ENCODE results near the gene WDR45B.

The WDR45B gene

DNA sequence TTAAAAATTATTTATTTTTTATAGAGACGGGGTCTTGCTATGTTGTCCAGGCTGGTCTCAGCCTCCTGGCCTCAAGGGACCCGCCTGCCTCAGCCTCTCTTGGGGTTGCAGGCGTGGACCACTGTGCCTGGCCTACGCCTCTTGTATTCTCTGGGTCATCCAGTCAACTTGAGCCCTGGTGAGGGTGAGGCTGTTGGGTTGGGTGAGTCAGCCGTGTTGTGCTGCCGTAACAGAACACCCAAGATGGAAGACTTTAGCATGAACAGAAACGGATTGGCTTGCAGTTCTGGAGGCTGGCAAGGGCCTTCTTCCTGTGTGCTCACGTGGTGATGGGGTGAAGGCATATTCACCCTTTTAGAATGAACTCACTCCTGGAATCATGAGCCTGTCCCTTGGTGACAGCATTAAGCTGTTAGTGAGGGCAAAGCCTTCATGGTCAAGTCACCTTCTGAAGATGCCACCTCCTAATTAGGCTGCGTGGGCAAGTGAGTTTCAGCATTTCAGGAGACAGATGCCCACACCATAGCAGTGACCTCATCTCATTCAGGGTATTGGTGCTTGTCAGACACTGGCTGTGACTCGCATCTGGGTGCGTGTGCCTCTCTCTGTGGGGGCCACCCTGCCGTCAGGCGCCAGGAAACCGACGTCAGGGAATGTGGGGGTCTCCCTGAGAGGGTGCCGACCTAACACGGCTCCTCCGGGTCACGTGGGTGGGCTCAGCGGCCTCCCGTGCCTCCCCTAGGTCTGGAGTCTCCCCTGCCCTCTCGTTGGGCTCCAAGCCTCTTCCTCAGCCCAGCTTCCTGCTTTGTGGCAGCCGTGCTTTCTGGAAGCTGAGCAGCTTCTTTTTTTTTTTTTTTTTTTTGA lies 49.8 kb downstream of the WDR45B start:
- Histone ChIP-seq H3K79me2 (ENCODE audit: control insufficient read depth, low read length) (peaks cover 24% of the 10 kb centered on the region), H3F3A (ENCODE audit: control insufficient read depth, insufficient read depth) (peaks cover 2% of the 10 kb centered on the region; the same call in 1 of the 2 replicates), H3K27ac (ENCODE audit: low read depth, low read length) (no peak overlapping the region), H3K4me2 (ENCODE audit: low read length) (no peak overlapping the region), H3K36me3 (ENCODE audit: control insufficient read depth, low read length) (peaks cover 81% of the 10 kb centered on the region), H3K9me2 (replicated peaks; ENCODE audit: control insufficient read depth, low read length) (no peaks in the 10 kb centered on the region), H3K27me3 (ENCODE audit: control insufficient read depth, low read length) (no peaks in the 10 kb centered on the region), H4K20me1 (ENCODE audit: control insufficient read depth, insufficient read depth, low read depth, low read length) (peaks cover 9% of the 10 kb centered on the region; the same call in 1 of the 2 replicates), H3K4me3 (ENCODE audit: low read length) (no peak overlapping the region), H3K9me3 (ENCODE audit: control insufficient read depth, insufficient read depth, low read length) (no peaks in the 10 kb centered on the region), H3K4me1 (ENCODE audit: control insufficient read depth, low read length) (peaks cover 4% of the 10 kb centered on the region)
- no peak for TF ChIP-seq EZH2phosphoT487 (IDR thresholded peaks at IDR 0.05; ENCODE audit: borderline replicate concordance, low read length)
- TF ChIP-seq, protein P1, sequence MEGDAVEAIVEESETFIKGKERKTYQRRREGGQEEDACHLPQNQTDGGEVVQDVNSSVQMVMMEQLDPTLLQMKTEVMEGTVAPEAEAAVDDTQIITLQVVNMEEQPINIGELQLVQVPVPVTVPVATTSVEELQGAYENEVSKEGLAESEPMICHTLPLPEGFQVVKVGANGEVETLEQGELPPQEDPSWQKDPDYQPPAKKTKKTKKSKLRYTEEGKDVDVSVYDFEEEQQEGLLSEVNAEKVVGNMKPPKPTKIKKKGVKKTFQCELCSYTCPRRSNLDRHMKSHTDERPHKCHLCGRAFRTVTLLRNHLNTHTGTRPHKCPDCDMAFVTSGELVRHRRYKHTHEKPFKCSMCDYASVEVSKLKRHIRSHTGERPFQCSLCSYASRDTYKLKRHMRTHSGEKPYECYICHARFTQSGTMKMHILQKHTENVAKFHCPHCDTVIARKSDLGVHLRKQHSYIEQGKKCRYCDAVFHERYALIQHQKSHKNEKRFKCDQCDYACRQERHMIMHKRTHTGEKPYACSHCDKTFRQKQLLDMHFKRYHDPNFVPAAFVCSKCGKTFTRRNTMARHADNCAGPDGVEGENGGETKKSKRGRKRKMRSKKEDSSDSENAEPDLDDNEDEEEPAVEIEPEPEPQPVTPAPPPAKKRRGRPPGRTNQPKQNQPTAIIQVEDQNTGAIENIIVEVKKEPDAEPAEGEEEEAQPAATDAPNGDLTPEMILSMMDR (IDR thresholded peaks at IDR 0.05; ENCODE audit: low read depth, low read length, poor library complexity, severe bottlenecking), result no peak

GRCh38 chr17:82596837-82597672 lies 51.2 kb downstream of the WDR45B start:
- Histone ChIP-seq H4K20me1 (ENCODE audit: control insufficient read depth, insufficient read depth, low read depth, low read length) (peaks cover 11% of the 10 kb centered on the region; the same call in 1 of the 2 replicates), H3K9me3 (ENCODE audit: control insufficient read depth, insufficient read depth, low read length) (no peaks in the 10 kb centered on the region), H3K4me2 (ENCODE audit: low read length) (no peak overlapping the region), H3K4me1 (ENCODE audit: control insufficient read depth, low read length) (peaks cover 15% of the 10 kb centered on the region), H3K27me3 (ENCODE audit: control insufficient read depth, low read length) (no peaks in the 10 kb centered on the region), H3F3A (ENCODE audit: control insufficient read depth, insufficient read depth) (peaks cover 6% of the 10 kb centered on the region), H3K79me2 (ENCODE audit: control insufficient read depth, low read length) (peaks cover 23% of the 10 kb centered on the region), H3K4me3 (ENCODE audit: low read length) (no peak overlapping the region), H3K9me2 (replicated peaks; ENCODE audit: control insufficient read depth, low read length) (no peaks in the 10 kb centered on the region), H3K36me3 (ENCODE audit: control insufficient read depth, low read length) (peaks cover 69% of the 10 kb centered on the region), H3K27ac (ENCODE audit: low read depth, low read length) (no peak overlapping the region)
- TF ChIP-seq EZH2phosphoT487 (IDR thresholded peaks at IDR 0.05; ENCODE audit: borderline replicate concordance, low read length), result no peak
- TF ChIP-seq, protein P1 (IDR thresholded peaks at IDR 0.05; ENCODE audit: low read depth, low read length, poor library complexity, severe bottlenecking), result no peak

DNA sequence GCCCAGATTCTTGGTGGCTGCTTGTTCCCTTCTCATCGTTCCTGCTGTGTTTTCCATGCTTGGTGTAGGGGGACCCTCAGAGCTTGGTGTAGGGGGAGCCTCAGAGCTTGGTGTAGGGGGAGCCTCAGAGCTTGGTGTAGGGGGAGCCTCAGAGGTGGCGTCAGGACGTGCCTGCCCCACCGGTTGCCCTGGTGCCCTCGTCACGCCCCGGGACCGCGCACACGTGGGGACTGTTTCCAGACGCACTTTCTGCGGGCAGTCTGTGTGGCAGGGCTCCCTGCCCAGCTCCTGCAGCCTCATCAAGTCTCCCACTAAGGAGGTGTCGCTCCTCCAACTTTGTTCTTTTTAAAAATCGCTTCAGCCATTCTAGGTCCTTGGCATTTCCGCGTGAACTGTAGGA lies 51.9 kb downstream of the WDR45B start:
- Histone ChIP-seq H3K4me3 (ENCODE audit: low read length) (no peak overlapping the region), H3K9me3 (ENCODE audit: control insufficient read depth, insufficient read depth, low read length) (no peaks in the 10 kb centered on the region), H3K27ac (ENCODE audit: low read depth, low read length) (no peak overlapping the region), H3K4me1 (ENCODE audit: control insufficient read depth, low read length) (peaks cover 16% of the 10 kb centered on the region), H3F3A (ENCODE audit: control insufficient read depth, insufficient read depth) (peaks cover 7% of the 10 kb centered on the region), H3K36me3 (ENCODE audit: control insufficient read depth, low read length) (peaks cover 62% of the 10 kb centered on the region), H3K27me3 (ENCODE audit: control insufficient read depth, low read length) (no peaks in the 10 kb centered on the region), H3K79me2 (ENCODE audit: control insufficient read depth, low read length) (peaks cover 20% of the 10 kb centered on the region), H3K9me2 (replicated peaks; ENCODE audit: control insufficient read depth, low read length) (no peaks in the 10 kb centered on the region), H4K20me1 (ENCODE audit: control insufficient read depth, insufficient read depth, low read depth, low read length) (peaks cover 11% of the 10 kb centered on the region; the same call in 1 of the 2 replicates), H3K4me2 (ENCODE audit: low read length) (no peak overlapping the region)
- no peak for TF ChIP-seq EZH2phosphoT487 (IDR thresholded peaks at IDR 0.05; ENCODE audit: borderline replicate concordance, low read length)
- TF ChIP-seq, protein P1 (IDR thresholded peaks at IDR 0.05; ENCODE audit: low read depth, low read length, poor library complexity, severe bottlenecking), result no peak

Data from DOHH2 (cell line).